ENCODE data around the gene MAN2A1. TPM values are rescaled to one million over a fixed set of nuclear protein-coding genes. Genes with fewer than 3 reads are reported as not detected.

MAN2A1 gene
- polyA plus RNA-seq, 3 donors = 17.0 to 23.0 (median 20.1) TPM

DNA sequence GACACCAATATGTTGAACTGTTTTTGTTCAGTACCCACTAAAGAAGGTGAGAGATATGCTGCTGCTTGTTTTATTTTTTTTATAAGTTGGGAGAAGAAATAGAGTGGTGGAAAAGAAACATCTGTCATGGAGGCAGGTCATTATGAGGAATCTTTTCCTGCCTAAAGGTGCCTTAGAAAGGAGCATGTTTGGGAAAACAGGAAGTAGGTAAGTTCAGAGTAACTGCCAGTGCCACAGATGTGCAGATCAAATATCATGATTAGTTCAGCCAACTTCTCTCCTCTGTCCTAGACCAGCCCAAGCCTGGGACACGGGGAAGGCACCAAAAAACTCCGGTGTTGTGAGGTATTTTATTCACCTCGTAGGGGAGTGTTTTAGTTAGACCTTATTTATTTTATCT is 144.2 kb downstream of the MAN2A1 start:
- H3K4me1 Mint-ChIP-seq = no peaks in the 10 kb centered on the region
- Histone ChIP-seq H3K36me3 (replicated peaks in 1 of 2; ENCODE audit: control insufficient read depth in 1 of 2, insufficient read depth in 2 of 2, low read length in 2 of 2) (peaks cover 7 to 75% of the 10 kb centered on the region in 2 donors), H4K20me1 (ENCODE audit: insufficient read depth, low read length) (no peaks in the 10 kb centered on the region), H3K27ac (ENCODE audit: low read depth in 1 of 2, low read length in 2 of 2) (peak overlapping the region in 1 of 2 donors; percentile 13), H3K4me3 (replicated peaks in 1 of 3; ENCODE audit: low read depth in 2 of 3, low read length in 3 of 3) (no peak overlapping the region), H3K9ac (ENCODE audit: insufficient read depth, low read length, poor library complexity, severe bottlenecking) (no peak overlapping the region), H3K79me2 (ENCODE audit: insufficient read depth, low read length) (no peaks in the 10 kb centered on the region), H3K4me1 (ENCODE audit: control insufficient read depth in 1 of 2, insufficient read depth in 2 of 2, low read length in 2 of 2) (no peaks in the 10 kb centered on the region), H2AFZ (ENCODE audit: insufficient read depth, low read depth, low read length, poor library complexity, severe bottlenecking) (no peak overlapping the region), H3K4me2 (replicated peaks; ENCODE audit: extremely low read depth, low read length, poor library complexity, severe bottlenecking) (no peak overlapping the region), H3K9me3 (replicated peaks in 1 of 2; ENCODE audit: control insufficient read depth in 1 of 2, insufficient read depth in 1 of 2, low read length in 2 of 2) (no peaks in the 10 kb centered on the region), H3K27me3 (ENCODE audit: control insufficient read depth in 2 of 2, insufficient read depth in 2 of 2, low read length in 2 of 2) (no peaks in the 10 kb centered on the region)
- no peak overlapping the region for H3K4me3 Mint-ChIP-seq
- no peaks in the 10 kb centered on the region for H3K27me3 Mint-ChIP-seq (ENCODE audit: low read depth in 3 of 3)
- H3K36me3 Mint-ChIP-seq = peaks cover 53 to 56% of the 10 kb centered on the region in 2 donors
- WGBS (ENCODE audit: insufficient coverage) = no CpG with 5 or more reads among the region's 3 CpGs
- no peak overlapping the region for H3K27ac Mint-ChIP-seq
- intact Hi-C loops (cut with micrococcal nuclease) = no loop called here
- peaks cover 0 to 6% (median 3%) of the 10 kb centered on the region in 7 donors for H3K9me3 Mint-ChIP-seq
- TF ChIP-seq, protein P1, sequence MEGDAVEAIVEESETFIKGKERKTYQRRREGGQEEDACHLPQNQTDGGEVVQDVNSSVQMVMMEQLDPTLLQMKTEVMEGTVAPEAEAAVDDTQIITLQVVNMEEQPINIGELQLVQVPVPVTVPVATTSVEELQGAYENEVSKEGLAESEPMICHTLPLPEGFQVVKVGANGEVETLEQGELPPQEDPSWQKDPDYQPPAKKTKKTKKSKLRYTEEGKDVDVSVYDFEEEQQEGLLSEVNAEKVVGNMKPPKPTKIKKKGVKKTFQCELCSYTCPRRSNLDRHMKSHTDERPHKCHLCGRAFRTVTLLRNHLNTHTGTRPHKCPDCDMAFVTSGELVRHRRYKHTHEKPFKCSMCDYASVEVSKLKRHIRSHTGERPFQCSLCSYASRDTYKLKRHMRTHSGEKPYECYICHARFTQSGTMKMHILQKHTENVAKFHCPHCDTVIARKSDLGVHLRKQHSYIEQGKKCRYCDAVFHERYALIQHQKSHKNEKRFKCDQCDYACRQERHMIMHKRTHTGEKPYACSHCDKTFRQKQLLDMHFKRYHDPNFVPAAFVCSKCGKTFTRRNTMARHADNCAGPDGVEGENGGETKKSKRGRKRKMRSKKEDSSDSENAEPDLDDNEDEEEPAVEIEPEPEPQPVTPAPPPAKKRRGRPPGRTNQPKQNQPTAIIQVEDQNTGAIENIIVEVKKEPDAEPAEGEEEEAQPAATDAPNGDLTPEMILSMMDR (IDR thresholded peaks at IDR 0.05) = no peak
- no peak for DNase-seq

DNA sequence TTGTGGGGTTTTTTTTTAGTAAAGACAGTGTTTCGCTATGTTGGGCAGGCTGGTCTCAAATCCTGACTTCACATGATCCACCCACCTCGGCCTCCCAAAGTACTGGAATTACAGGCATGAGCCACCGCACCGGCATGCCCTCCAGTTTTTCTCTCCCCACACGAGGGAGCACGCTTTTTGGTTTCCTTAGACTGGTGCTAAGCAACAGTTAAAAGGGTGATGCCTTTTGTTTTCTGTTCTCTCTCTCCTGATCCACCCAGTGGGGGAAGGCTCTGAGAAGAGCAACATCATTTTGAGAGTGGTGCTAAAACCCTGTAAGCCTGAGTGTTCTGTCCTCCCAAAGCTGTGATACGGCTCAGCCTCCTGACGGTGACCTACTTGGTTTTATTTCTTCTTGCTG is 146.6 kb downstream of the MAN2A1 start:
- no peak for DNase-seq
- intact Hi-C loops (cut with micrococcal nuclease) = no loop called here
- Mint-ChIP-seq H3K9me3 (peaks cover 0 to 6% (median 3%) of the 10 kb centered on the region in 7 donors), H3K4me3 (no peak overlapping the region), H3K27ac (no peak overlapping the region), H3K27me3 (ENCODE audit: low read depth in 3 of 3) (no peaks in the 10 kb centered on the region), H3K36me3 (peaks cover 56 to 63% of the 10 kb centered on the region in 2 donors), H3K4me1 (no peaks in the 10 kb centered on the region)
- Histone ChIP-seq H3K9me3 (replicated peaks in 1 of 2; ENCODE audit: control insufficient read depth in 1 of 2, insufficient read depth in 1 of 2, low read length in 2 of 2) (no peaks in the 10 kb centered on the region), H3K79me2 (ENCODE audit: insufficient read depth, low read length) (no peaks in the 10 kb centered on the region), H3K36me3 (replicated peaks in 1 of 2; ENCODE audit: control insufficient read depth in 1 of 2, insufficient read depth in 2 of 2, low read length in 2 of 2) (peaks cover 19 to 75% of the 10 kb centered on the region in 2 donors), H3K4me3 (replicated peaks in 1 of 3; ENCODE audit: low read depth in 2 of 3, low read length in 3 of 3) (no peak overlapping the region), H4K20me1 (ENCODE audit: insufficient read depth, low read length) (no peaks in the 10 kb centered on the region), H3K27me3 (ENCODE audit: control insufficient read depth in 2 of 2, insufficient read depth in 2 of 2, low read length in 2 of 2) (no peaks in the 10 kb centered on the region), H3K9ac (ENCODE audit: insufficient read depth, low read length, poor library complexity, severe bottlenecking) (no peak overlapping the region), H3K4me1 (ENCODE audit: control insufficient read depth in 1 of 2, insufficient read depth in 2 of 2, low read length in 2 of 2) (no peaks in the 10 kb centered on the region), H3K27ac (ENCODE audit: low read depth in 1 of 2, low read length in 2 of 2) (no peak overlapping the region), H2AFZ (ENCODE audit: insufficient read depth, low read depth, low read length, poor library complexity, severe bottlenecking) (no peak overlapping the region), H3K4me2 (replicated peaks; ENCODE audit: extremely low read depth, low read length, poor library complexity, severe bottlenecking) (no peak overlapping the region)
- no CpG with 5 or more reads among the region's 8 CpGs for WGBS (ENCODE audit: insufficient coverage)
- TF ChIP-seq, protein P1 (IDR thresholded peaks at IDR 0.05) = no peak
